ENCODE measurements around the gene NUDT19. TPM values are rescaled to one million over a fixed set of nuclear protein-coding genes. Genes with fewer than 3 reads are reported as not detected.
"Not testable (repeated sequence)": the region's sequence is repeated elsewhere in the genome, so short reads cannot be mapped to it uniquely, and the experiment has no call there.

The NUDT19 gene
- total and polyA plus RNA-seq, 12 donors = 6.8 to 34.9 (median 20.9) TPM

DNA sequence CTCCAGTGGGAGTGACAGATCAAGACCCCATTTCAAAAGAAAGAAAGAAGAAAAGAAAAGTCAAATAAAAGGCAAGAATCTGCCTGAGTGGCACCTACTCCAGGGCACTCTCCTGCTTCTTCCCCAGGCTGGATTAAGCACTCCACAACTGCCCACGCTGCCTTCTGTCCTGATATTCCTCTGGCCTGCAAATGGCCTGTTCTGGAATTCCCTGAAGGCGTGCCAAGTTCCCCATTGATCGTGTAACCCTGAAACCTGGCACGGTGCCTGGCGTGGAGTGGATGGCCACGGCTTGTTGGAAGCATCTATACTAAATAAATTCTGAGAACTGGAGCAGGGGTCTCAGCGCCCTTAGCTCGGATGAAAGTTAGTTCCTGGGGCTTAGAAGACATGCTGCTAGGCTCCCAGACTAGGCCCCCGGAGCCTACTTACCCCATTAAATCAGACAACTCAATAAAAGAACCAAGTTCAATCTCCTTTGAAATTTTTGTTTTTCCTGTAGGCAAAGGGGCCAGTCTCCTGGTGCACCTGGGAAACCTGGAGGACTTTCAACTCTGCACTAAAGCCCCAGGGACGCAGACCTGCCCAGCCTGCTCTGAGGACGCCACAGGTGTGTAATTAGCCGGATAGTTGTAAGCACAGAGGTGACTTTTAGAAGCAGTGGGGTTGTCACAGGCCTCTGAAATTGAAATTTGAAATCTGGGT is 38.6 kb upstream of the NUDT19 start:
- intact Hi-C loops (cut with DNase I) = no loop called here
- Histone ChIP-seq H3K36me3 (replicated peaks in 1 of 2) (peaks cover 0 to 25% of the 10 kb centered on the region in 2 donors), H3K4me3 (no peak overlapping the region), H3K27me3 (no peaks in the 10 kb centered on the region), H3K4me1 (replicated peaks in 1 of 2) (no peaks in the 10 kb centered on the region), H3K27ac (no peak overlapping the region), H3K9me3 (replicated peaks in 1 of 3) (no peaks in the 10 kb centered on the region)
- TF ChIP-seq, protein P1, sequence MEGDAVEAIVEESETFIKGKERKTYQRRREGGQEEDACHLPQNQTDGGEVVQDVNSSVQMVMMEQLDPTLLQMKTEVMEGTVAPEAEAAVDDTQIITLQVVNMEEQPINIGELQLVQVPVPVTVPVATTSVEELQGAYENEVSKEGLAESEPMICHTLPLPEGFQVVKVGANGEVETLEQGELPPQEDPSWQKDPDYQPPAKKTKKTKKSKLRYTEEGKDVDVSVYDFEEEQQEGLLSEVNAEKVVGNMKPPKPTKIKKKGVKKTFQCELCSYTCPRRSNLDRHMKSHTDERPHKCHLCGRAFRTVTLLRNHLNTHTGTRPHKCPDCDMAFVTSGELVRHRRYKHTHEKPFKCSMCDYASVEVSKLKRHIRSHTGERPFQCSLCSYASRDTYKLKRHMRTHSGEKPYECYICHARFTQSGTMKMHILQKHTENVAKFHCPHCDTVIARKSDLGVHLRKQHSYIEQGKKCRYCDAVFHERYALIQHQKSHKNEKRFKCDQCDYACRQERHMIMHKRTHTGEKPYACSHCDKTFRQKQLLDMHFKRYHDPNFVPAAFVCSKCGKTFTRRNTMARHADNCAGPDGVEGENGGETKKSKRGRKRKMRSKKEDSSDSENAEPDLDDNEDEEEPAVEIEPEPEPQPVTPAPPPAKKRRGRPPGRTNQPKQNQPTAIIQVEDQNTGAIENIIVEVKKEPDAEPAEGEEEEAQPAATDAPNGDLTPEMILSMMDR (IDR thresholded peaks at IDR 0.05) = no peak
- no peak for TF ChIP-seq POLR2A (IDR thresholded peaks at IDR 0.05)
- WGBS, 4 donors = 55 to 82% (median 59%) methylated on average over 5 to 12 of the region's 12 CpGs
- DNase-seq = peak; percentile 55 to 88 (median 85)

DNA sequence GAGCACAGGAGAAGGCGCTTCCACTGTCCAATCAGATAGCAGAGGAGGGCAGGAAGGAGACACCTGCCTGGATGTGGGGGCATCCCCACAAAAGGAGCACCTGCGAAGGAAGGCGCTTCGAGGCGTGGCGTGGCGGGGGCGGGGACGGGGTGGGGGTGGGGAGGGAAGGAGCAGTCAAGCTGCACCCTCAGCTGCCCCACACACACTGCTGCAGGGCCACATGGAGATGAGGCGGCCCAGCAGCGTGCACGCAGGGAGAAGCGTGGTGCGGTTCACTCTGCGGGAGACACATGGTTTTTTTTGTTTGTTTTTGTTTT is 38.1 kb upstream of the NUDT19 start:
- no peak for TF ChIP-seq POLR2A (IDR thresholded peaks at IDR 0.05)
- TF ChIP-seq, protein P1 (IDR thresholded peaks at IDR 0.05) = no peak
- Histone ChIP-seq H3K27me3 (no peaks in the 10 kb centered on the region), H3K9me3 (replicated peaks in 1 of 3) (no peaks in the 10 kb centered on the region), H3K36me3 (replicated peaks in 1 of 2) (peaks cover 0 to 25% of the 10 kb centered on the region in 2 donors), H3K27ac (no peak overlapping the region), H3K4me1 (replicated peaks in 1 of 2) (no peaks in the 10 kb centered on the region), H3K4me3 (no peak overlapping the region)
- intact Hi-C loops (cut with DNase I) = no loop called here
- DNase-seq = no peak
- 91 to 96% (median 94%) methylated on average over 14 to 15 of the region's 15 CpGs for WGBS, 4 donors

- H3K4me1 ChIP-seq (replicated peaks in 1 of 2); H3K9me3 ChIP-seq (replicated peaks in 1 of 3); H3K4me3 ChIP-seq; DNase-seq; H3K27me3 ChIP-seq; H3K27ac ChIP-seq; intact Hi-C loops (cut with DNase I): not testable (repeated sequence)
- H3K36me3 ChIP-seq (replicated peaks in 1 of 2) = peaks cover 0 to 18% of the 10 kb centered on the region in 2 donors
- WGBS, 4 donors = 95 to 99% (median 96%) methylated on average over 7 to 8 of the region's 8 CpGs
These were observed 35.2 kb upstream of the NUDT19 start for GRCh38 chr19:32656379-32656778.

- DNase-seq = no peak
- Histone ChIP-seq H3K27me3 (no peaks in the 10 kb centered on the region), H3K4me3 (no peak overlapping the region), H3K27ac (no peak overlapping the region), H3K4me1 (replicated peaks in 1 of 2) (no peaks in the 10 kb centered on the region), H3K36me3 (replicated peaks in 1 of 2) (peaks cover 0 to 18% of the 10 kb centered on the region in 2 donors), H3K9me3 (replicated peaks in 1 of 3) (no peaks in the 10 kb centered on the region)
- intact Hi-C loops (cut with DNase I) = no loop called here
- no peak for TF ChIP-seq POLR2A (IDR thresholded peaks at IDR 0.05)
- TF ChIP-seq, protein P1 (IDR thresholded peaks at IDR 0.05) = no peak
- 86 to 91% (median 88%) methylated on average over 6 to 10 of the region's 10 CpGs for WGBS, 4 donors
These were observed 33.5 kb upstream of the NUDT19 start for GRCh38 chr19:32658075-32658474.

DNA sequence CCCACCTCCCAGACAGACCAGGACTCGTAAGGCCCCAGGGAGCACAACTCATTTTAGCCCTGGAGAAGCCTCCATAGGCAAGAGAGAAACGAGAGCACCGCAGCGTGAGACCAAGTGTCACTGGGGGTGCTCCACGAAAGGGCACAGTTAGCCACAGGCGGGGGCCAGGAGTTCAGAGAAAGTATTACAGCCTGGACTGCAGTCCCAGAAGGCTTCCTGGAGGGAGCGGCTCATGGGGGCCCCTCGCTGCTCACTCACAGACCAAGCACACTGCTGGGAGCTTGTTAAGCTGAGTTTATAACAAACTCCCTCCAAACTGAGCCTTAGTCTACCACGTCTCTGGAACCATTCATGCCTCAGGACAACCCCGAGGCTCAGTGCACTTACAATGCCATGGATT is 33.1 kb upstream of the NUDT19 start:
- H3K27ac ChIP-seq = no peak overlapping the region
- no peak overlapping the region for H3K4me3 ChIP-seq
- TF ChIP-seq, protein P1 (IDR thresholded peaks at IDR 0.05) = no peak
- TF ChIP-seq POLR2A (IDR thresholded peaks at IDR 0.05) = no peak
- intact Hi-C loops (cut with DNase I) = no loop called here
- 85 to 90% (median 89%) methylated on average over 8 to 10 of the region's 10 CpGs for WGBS, 4 donors
- DNase-seq = no peak
- no peaks in the 10 kb centered on the region for H3K27me3 ChIP-seq
- H3K4me1 ChIP-seq (replicated peaks in 1 of 2) = no peaks in the 10 kb centered on the region
- H3K9me3 ChIP-seq (replicated peaks in 1 of 3) = no peaks in the 10 kb centered on the region
- peaks cover 0 to 18% of the 10 kb centered on the region in 2 donors for H3K36me3 ChIP-seq (replicated peaks in 1 of 2)
